ENCODE results near the gene ACACA. TPM values are rescaled to one million over a fixed set of nuclear protein-coding genes. Genes with fewer than 3 reads are reported as not detected.
"Not testable (repeated sequence)": the region's sequence is repeated elsewhere in the genome, so short reads cannot be mapped to it uniquely, and the experiment has no call there.

Gene ACACA
- total RNA-seq, 1 donor from 2014 or later = 26.9 TPM

GRCh38 chr17:37358098-37358829 is 48.4 kb downstream of the ACACA start:
- intact Hi-C loops (cut with DNase I) = loop anchor here (5.0 kb wide), 1 partner anchor 49 kb away; the partner anchor contains the start of genes ACACA and TADA2A
- no peak for DNase-seq (ENCODE audit: low spot score)

- not testable (repeated sequence) for DNase-seq (ENCODE audit: low spot score)
- intact Hi-C loops (cut with DNase I) = loop anchor here (5.0 kb wide), 1 partner anchor 50 kb away; the partner anchor contains the start of genes ACACA and TADA2A
Observed at GRCh38 chr17:37356796-37357569, 49.7 kb downstream of the ACACA start.

GRCh38 chr17:37346863-37347402 is 59.7 kb downstream of the ACACA start:
- intact Hi-C loops (cut with DNase I); DNase-seq (ENCODE audit: low spot score): not testable (repeated sequence)

- DNase-seq (ENCODE audit: low spot score) = no peak
- intact Hi-C loops (cut with DNase I) = no loop called here
Observed at GRCh38 chr17:37344519-37344918, 62.1 kb downstream of the ACACA start.

GRCh38 chr17:37342589-37342988 is 64.0 kb downstream of the ACACA start:
- no peak for DNase-seq (ENCODE audit: low spot score)
- intact Hi-C loops (cut with DNase I) = no loop called here

GRCh38 chr17:37340804-37341203 is 65.8 kb downstream of the ACACA start:
- DNase-seq (ENCODE audit: low spot score) = no peak
- intact Hi-C loops (cut with DNase I) = no loop called here

- intact Hi-C loops (cut with DNase I) = no loop called here
Observed at GRCh38 chr17:37339321-37339720, 67.3 kb downstream of the ACACA start.

GRCh38 chr17:37338847-37339246 is 67.8 kb downstream of the ACACA start:
- intact Hi-C loops (cut with DNase I) = no loop called here
- DNase-seq (ENCODE audit: low spot score) = no peak

More at GRCh38 chr17:37339321-37339720, 67.3 kb downstream of the ACACA start:
- no peak for DNase-seq (ENCODE audit: low spot score)

- intact Hi-C loops (cut with DNase I) = no loop called here
Observed at GRCh38 chr17:37327341-37328090, 79.1 kb downstream of the ACACA start.

GRCh38 chr17:37322826-37323561 is 83.6 kb downstream of the ACACA start:
- intact Hi-C loops (cut with DNase I) = no loop called here
- DNase-seq (ENCODE audit: low spot score) = no peak

More at GRCh38 chr17:37327341-37328090, 79.1 kb downstream of the ACACA start:
- no peak for DNase-seq (ENCODE audit: low spot score)

- no peak for DNase-seq (ENCODE audit: low spot score)
- intact Hi-C loops (cut with DNase I) = no loop called here
Observed at GRCh38 chr17:37322106-37322505, 84.5 kb downstream of the ACACA start.

- intact Hi-C loops (cut with DNase I) = no loop called here
- DNase-seq (ENCODE audit: low spot score) = no peak
Observed at GRCh38 chr17:37318931-37319594, 87.6 kb downstream of the ACACA start.

- intact Hi-C loops (cut with DNase I) = no loop called here
Observed at GRCh38 chr17:37317867-37318266, 88.8 kb downstream of the ACACA start.

GRCh38 chr17:37315601-37316000 is 91.0 kb downstream of the ACACA start:
- DNase-seq (ENCODE audit: low spot score) = no peak
- intact Hi-C loops (cut with DNase I) = no loop called here

More at GRCh38 chr17:37317867-37318266, 88.8 kb downstream of the ACACA start:
- DNase-seq (ENCODE audit: low spot score) = no peak

- intact Hi-C loops (cut with DNase I) = no loop called here
- DNase-seq (ENCODE audit: low spot score) = no peak
Observed at GRCh38 chr17:37312137-37312923, 94.3 kb downstream of the ACACA start.

- intact Hi-C loops (cut with DNase I) = no loop called here
Observed at GRCh38 chr17:37310940-37311339, 95.7 kb downstream of the ACACA start.

GRCh38 chr17:37309051-37309450 is 97.6 kb downstream of the ACACA start:
- intact Hi-C loops (cut with DNase I) = no loop called here
- no peak for DNase-seq (ENCODE audit: low spot score)

More at GRCh38 chr17:37310940-37311339, 95.7 kb downstream of the ACACA start:
- DNase-seq (ENCODE audit: low spot score) = no peak
